Astrocyte (in vitro differentiated cells and primary cell): ENCODE results near the gene CLEC11A.

Experiments
- EZH2 ChIP-seq: IDR thresholded peaks from 2 replicates; pipeline ENCODE4 v1.6.1; 2012; ENCODE audit warnings: mild to moderate bottlenecking, low read length, inconsistent platforms; ENCODE audit not compliant: insufficient read depth
- TF ChIP-seq, protein P1 (sequence below): IDR thresholded peaks from 2 replicates; pipeline ENCODE4 v1.5.1; 2011; ENCODE audit warnings: low read depth, mild to moderate bottlenecking, inconsistent platforms, low read length, moderate library complexity; ENCODE audit not compliant: insufficient read depth

DNA sequence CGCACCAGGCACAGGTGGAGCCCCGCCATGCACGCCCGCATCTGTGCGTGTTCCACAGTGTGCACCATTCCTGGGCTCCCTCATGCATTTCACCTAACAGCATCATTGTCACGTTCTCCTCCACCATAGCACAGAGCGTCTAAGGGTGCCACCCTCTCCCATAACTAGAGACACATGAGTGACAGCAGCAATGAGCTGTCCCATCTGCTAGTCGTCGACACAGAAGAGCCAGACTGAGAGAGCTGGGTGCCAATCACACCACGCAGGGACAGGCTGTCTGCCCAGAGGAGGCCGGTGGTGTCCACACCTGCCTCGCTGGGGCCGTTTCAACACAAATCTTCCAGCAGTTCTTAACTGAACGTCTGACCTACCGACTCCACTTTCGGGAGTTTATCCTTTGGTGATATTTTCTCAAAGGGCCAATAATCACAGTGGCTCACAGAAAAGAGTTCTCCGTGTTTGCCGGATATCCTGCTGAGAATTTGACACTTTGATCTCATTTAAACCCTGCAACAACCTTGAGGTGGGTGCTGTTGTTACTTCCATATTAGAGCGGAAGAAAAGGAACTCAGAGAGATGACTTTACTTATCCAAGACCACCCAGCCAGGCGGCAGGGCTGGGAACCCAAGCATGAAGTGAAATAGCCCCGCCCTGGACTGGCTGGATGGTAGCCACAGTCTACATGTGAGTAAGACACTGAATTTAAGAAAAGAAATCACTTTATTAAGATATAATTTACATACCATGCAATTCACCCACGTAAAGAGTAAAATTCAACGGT is 16.2 kb downstream of the CLEC11A start:
- TF ChIP-seq, protein P1, sequence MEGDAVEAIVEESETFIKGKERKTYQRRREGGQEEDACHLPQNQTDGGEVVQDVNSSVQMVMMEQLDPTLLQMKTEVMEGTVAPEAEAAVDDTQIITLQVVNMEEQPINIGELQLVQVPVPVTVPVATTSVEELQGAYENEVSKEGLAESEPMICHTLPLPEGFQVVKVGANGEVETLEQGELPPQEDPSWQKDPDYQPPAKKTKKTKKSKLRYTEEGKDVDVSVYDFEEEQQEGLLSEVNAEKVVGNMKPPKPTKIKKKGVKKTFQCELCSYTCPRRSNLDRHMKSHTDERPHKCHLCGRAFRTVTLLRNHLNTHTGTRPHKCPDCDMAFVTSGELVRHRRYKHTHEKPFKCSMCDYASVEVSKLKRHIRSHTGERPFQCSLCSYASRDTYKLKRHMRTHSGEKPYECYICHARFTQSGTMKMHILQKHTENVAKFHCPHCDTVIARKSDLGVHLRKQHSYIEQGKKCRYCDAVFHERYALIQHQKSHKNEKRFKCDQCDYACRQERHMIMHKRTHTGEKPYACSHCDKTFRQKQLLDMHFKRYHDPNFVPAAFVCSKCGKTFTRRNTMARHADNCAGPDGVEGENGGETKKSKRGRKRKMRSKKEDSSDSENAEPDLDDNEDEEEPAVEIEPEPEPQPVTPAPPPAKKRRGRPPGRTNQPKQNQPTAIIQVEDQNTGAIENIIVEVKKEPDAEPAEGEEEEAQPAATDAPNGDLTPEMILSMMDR, result no peak
- no peak for TF ChIP-seq EZH2
